Measurements from ENCODE around the gene PAX7. TPM values are rescaled to one million over a fixed set of nuclear protein-coding genes. Genes with fewer than 3 reads are reported as not detected.

PAX7 gene
- total and polyA plus RNA-seq, 4 donors: 0.03 TPM; not detected in 3

DNA sequence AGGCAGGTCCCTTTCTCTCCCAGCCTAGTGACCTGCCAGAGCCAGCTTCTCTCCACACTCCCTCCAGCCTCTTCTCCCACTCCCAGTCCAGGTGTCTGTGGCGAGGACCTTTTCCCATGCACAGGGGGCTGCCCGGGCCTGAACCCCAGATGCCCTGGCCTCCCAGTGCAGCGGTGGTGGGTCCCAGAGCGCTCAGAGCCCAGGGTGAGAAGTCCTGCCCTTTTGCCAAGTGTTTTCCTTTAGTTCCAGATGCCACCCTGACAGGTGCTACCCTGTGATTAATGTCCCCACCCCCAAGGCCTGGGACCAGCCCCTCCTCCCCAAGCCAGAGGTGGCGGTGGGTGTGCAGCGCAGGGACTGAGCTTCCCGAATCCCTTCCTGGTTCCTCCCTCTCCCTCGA is 90.4 kb downstream of the PAX7 start:
- H3K27ac ChIP-seq (ENCODE audit: low read depth in 1 of 2, low read length in 1 of 2): no peak overlapping the region
- no peak overlapping the region for H3K4me3 ChIP-seq
- no peaks in the 10 kb centered on the region for H3K36me3 ChIP-seq (ENCODE audit: control insufficient read depth in 4 of 4, insufficient read depth in 4 of 4, low read length in 4 of 4)
- peaks cover 0 to 10% (median 0%) of the 10 kb centered on the region in 5 donors for H3K4me1 ChIP-seq (ENCODE audit: control insufficient read depth in 5 of 5, insufficient read depth in 5 of 5, low read length in 5 of 5)
- peaks cover 0 to 82% (median 65%) of the 10 kb centered on the region in 3 donors for H3K27me3 ChIP-seq (ENCODE audit: control insufficient read depth in 3 of 3, insufficient read depth in 3 of 3, low read length in 2 of 3)
- ATAC-seq (ENCODE audit: insufficient read depth, low FRiP score): no peak
- 44 to 53% methylated on average over 7 to 8 of the region's 8 CpGs for WGBS, 2 donors
- TF ChIP-seq, protein P1, sequence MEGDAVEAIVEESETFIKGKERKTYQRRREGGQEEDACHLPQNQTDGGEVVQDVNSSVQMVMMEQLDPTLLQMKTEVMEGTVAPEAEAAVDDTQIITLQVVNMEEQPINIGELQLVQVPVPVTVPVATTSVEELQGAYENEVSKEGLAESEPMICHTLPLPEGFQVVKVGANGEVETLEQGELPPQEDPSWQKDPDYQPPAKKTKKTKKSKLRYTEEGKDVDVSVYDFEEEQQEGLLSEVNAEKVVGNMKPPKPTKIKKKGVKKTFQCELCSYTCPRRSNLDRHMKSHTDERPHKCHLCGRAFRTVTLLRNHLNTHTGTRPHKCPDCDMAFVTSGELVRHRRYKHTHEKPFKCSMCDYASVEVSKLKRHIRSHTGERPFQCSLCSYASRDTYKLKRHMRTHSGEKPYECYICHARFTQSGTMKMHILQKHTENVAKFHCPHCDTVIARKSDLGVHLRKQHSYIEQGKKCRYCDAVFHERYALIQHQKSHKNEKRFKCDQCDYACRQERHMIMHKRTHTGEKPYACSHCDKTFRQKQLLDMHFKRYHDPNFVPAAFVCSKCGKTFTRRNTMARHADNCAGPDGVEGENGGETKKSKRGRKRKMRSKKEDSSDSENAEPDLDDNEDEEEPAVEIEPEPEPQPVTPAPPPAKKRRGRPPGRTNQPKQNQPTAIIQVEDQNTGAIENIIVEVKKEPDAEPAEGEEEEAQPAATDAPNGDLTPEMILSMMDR (IDR thresholded peaks at IDR 0.05; ENCODE audit: control extremely low read depth, extremely low read depth): no peak
- DNase-seq: no peak
- peaks cover 0 to 2% (median 0%) of the 10 kb centered on the region in 4 donors for H3K9me3 ChIP-seq (ENCODE audit: control insufficient read depth in 4 of 4, insufficient read depth in 3 of 4, low read length in 3 of 4)
- no peak overlapping the region for H3K9ac ChIP-seq (ENCODE audit: insufficient read depth in 1 of 2, low read length in 2 of 2)

DNA sequence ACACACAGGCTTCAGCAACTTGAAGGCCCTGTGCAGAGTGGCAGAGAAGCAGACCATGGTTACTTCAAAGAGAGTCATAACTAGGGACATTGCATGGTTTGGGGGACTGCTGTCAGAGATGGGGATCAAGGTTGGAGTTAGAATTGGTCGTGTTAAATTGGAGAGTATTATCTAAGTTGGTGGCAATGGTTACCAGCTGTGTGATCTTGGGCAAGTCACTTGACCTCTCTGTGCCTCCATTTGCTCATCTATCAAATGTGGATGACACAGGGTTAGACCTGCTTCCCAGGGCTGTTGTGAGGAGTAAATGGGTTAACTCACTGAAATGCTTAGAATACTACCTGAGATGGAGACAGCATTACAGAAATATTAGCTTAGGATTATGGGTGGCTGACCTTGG is 91.1 kb downstream of the PAX7 start:
- Histone ChIP-seq H3K4me1 (ENCODE audit: control insufficient read depth in 5 of 5, insufficient read depth in 5 of 5, low read length in 5 of 5) (peaks cover 0 to 10% (median 0%) of the 10 kb centered on the region in 5 donors), H3K9me3 (ENCODE audit: control insufficient read depth in 4 of 4, insufficient read depth in 3 of 4, low read length in 3 of 4) (peaks cover 0 to 2% (median 0%) of the 10 kb centered on the region in 4 donors), H3K27me3 (ENCODE audit: control insufficient read depth in 3 of 3, insufficient read depth in 3 of 3, low read length in 2 of 3) (peaks cover 0 to 83% (median 66%) of the 10 kb centered on the region in 3 donors), H3K4me3 (no peak overlapping the region), H3K27ac (ENCODE audit: low read depth in 1 of 2, low read length in 1 of 2) (no peak overlapping the region), H3K9ac (ENCODE audit: insufficient read depth in 1 of 2, low read length in 2 of 2) (no peak overlapping the region), H3K36me3 (ENCODE audit: control insufficient read depth in 4 of 4, insufficient read depth in 4 of 4, low read length in 4 of 4) (no peaks in the 10 kb centered on the region)
- DNase-seq (no peak), ATAC-seq (ENCODE audit: insufficient read depth, low FRiP score) (no peak)
- TF ChIP-seq, protein P1 (IDR thresholded peaks at IDR 0.05; ENCODE audit: control extremely low read depth, extremely low read depth): no peak
- 65 to 69% methylated on average over 1 of the region's 1 CpG for WGBS, 2 donors

DNA sequence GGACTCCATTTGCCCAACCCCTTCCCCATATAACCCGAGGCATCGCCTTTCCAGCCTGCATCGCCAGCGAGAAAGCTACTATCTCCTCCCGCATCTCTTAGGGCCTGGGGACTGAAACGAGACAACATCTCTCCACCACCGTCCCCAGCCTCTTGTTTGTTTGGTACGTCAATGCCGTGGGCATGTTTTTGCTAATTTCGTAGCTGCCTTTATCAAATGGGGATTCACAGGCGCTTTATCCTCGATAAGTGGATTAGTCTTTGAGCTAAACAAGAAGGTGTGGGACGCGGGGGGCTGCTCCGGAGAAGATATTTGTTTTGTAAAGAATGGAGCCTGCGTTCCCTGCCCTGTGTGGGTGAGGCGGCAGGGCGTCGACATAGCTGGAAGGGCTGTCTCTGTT is 91.6 kb downstream of the PAX7 start:
- Histone ChIP-seq H3K4me1 (ENCODE audit: control insufficient read depth in 5 of 5, insufficient read depth in 5 of 5, low read length in 5 of 5) (peaks cover 0 to 10% (median 0%) of the 10 kb centered on the region in 5 donors), H3K4me3 (no peak overlapping the region), H3K9ac (ENCODE audit: insufficient read depth in 1 of 2, low read length in 2 of 2) (no peak overlapping the region), H3K36me3 (ENCODE audit: control insufficient read depth in 4 of 4, insufficient read depth in 4 of 4, low read length in 4 of 4) (no peaks in the 10 kb centered on the region), H3K27me3 (ENCODE audit: control insufficient read depth in 3 of 3, insufficient read depth in 3 of 3, low read length in 2 of 3) (peaks cover 0 to 86% (median 70%) of the 10 kb centered on the region in 3 donors), H3K27ac (ENCODE audit: low read depth in 1 of 2, low read length in 1 of 2) (no peak overlapping the region), H3K9me3 (ENCODE audit: control insufficient read depth in 4 of 4, insufficient read depth in 3 of 4, low read length in 3 of 4) (peaks cover 0 to 2% (median 0%) of the 10 kb centered on the region in 4 donors)
- TF ChIP-seq, protein P1 (IDR thresholded peaks at IDR 0.05; ENCODE audit: control extremely low read depth, extremely low read depth): no peak
- 41 to 51% methylated on average over 19 of the region's 19 CpGs for WGBS, 2 donors
- ATAC-seq (ENCODE audit: insufficient read depth, low FRiP score) (no peak), DNase-seq (no peak)

DNA sequence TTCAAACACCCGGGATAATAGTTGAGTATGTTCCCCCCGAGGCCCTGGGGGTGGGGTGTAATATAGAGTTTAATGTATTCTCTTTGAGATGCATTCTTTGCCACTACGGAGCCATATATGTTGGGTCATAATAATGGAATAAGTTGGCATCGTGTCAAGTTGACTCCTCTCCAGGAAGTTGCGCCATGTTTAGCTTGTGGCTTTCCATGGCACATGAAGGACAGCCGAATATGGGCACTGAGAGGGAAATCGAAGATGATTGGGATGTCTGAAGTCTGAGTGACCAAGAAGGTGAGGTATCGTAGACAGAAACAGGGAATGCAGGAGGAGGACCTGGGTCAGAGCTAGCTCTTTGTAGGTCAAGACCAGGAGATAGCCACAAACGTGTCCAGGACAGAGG is 92.6 kb downstream of the PAX7 start:
- Histone ChIP-seq H3K9ac (ENCODE audit: insufficient read depth in 1 of 2, low read length in 2 of 2) (no peak overlapping the region), H3K4me3 (no peak overlapping the region), H3K9me3 (ENCODE audit: control insufficient read depth in 4 of 4, insufficient read depth in 3 of 4, low read length in 3 of 4) (no peaks in the 10 kb centered on the region), H3K27ac (ENCODE audit: low read depth in 1 of 2, low read length in 1 of 2) (no peak overlapping the region), H3K36me3 (ENCODE audit: control insufficient read depth in 4 of 4, insufficient read depth in 4 of 4, low read length in 4 of 4) (no peaks in the 10 kb centered on the region), H3K4me1 (ENCODE audit: control insufficient read depth in 5 of 5, insufficient read depth in 5 of 5, low read length in 5 of 5) (peaks cover 0 to 10% (median 0%) of the 10 kb centered on the region in 5 donors), H3K27me3 (ENCODE audit: control insufficient read depth in 3 of 3, insufficient read depth in 3 of 3, low read length in 2 of 3) (peaks cover 0 to 86% (median 65%) of the 10 kb centered on the region in 3 donors)
- ATAC-seq (ENCODE audit: insufficient read depth, low FRiP score) (no peak), DNase-seq (peak in 2 of 3 donors; percentile 11 to 14)
- TF ChIP-seq, protein P1 (IDR thresholded peaks at IDR 0.05; ENCODE audit: control extremely low read depth, extremely low read depth): no peak
- WGBS, 2 donors: 60 to 76% methylated on average over 9 of the region's 9 CpGs
